B cell (primary cell): ENCODE results near the gene TMEM87B.

ENCODE experiments used
- EZH2 ChIP-seq: IDR thresholded peaks from 2 replicates; pipeline ENCODE4 v1.6.1; 2012; ENCODE audit warnings: borderline replicate concordance, low read depth, mild to moderate bottlenecking, moderate library complexity, low read length; ENCODE audit not compliant: insufficient read depth, poor library complexity, severe bottlenecking
- TF ChIP-seq, protein P1 (sequence below): fragments of 200-600 bp; IDR thresholded peaks from one replicate; pipeline ENCODE4 v1.8.0; 2022; ENCODE audit warnings: antibody characterized with exemption, mild to moderate bottlenecking

GRCh38 chr2:112024896-112025491 is 30.1 kb upstream of the TMEM87B start:
- TF ChIP-seq, protein P1, sequence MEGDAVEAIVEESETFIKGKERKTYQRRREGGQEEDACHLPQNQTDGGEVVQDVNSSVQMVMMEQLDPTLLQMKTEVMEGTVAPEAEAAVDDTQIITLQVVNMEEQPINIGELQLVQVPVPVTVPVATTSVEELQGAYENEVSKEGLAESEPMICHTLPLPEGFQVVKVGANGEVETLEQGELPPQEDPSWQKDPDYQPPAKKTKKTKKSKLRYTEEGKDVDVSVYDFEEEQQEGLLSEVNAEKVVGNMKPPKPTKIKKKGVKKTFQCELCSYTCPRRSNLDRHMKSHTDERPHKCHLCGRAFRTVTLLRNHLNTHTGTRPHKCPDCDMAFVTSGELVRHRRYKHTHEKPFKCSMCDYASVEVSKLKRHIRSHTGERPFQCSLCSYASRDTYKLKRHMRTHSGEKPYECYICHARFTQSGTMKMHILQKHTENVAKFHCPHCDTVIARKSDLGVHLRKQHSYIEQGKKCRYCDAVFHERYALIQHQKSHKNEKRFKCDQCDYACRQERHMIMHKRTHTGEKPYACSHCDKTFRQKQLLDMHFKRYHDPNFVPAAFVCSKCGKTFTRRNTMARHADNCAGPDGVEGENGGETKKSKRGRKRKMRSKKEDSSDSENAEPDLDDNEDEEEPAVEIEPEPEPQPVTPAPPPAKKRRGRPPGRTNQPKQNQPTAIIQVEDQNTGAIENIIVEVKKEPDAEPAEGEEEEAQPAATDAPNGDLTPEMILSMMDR = no peak
- no peak for TF ChIP-seq EZH2
